ENCODE data around the gene TMEM213. TPM values are rescaled to one million over a fixed set of nuclear protein-coding genes. Genes with fewer than 3 reads are reported as not detected.

Gene TMEM213
- total RNA-seq, 1 experiment from 2014 or later: not detected

- CTCF ChIA-PET: no interaction called here
- no peaks in the 10 kb centered on the region for H3K36me3 ChIP-seq (ENCODE audit: low read depth)
- no peak for DNase-seq
- H3K4me3 ChIP-seq: no peak overlapping the region
- POLR2A ChIA-PET (ENCODE audit: unreplicated experiment): no interaction called here
- H3K4me1 ChIP-seq (replicated peaks; ENCODE audit: insufficient read depth): no peaks in the 10 kb centered on the region
- no peak overlapping the region for H3K4me2 ChIP-seq
- intact Hi-C loops (cut with micrococcal nuclease; ENCODE audit: unreplicated experiment): no loop called here
- no peaks in the 10 kb centered on the region for H3F3A ChIP-seq (ENCODE audit: insufficient read depth, low read depth)
- BruUV-seq (replicated peaks): no TSS peak
- H3K79me2 ChIP-seq (ENCODE audit: low read depth): no peaks in the 10 kb centered on the region
- no peaks in the 10 kb centered on the region for H3K9me2 ChIP-seq (ENCODE audit: insufficient read depth)
- H3K27ac ChIP-seq: no peak overlapping the region
- no peaks in the 10 kb centered on the region for H3K27me3 ChIP-seq (ENCODE audit: insufficient read depth, low read depth)
- H2AFZ ChIP-seq: no peak overlapping the region
- TF ChIP-seq EZH2 (IDR thresholded peaks at IDR 0.05; ENCODE audit: low read depth): no peak
- TF ChIP-seq CTCF (conservative IDR thresholded peaks at IDR 0.05): no peak
- H4K20me1 ChIP-seq (ENCODE audit: insufficient read depth): no peaks in the 10 kb centered on the region
- no peaks in the 10 kb centered on the region for H3K9me3 ChIP-seq (ENCODE audit: insufficient read depth, low read depth)
Observed at GRCh38 chr7:138798836-138799235, 1.0 kb downstream of the TMEM213 start.

- no peak overlapping the region for H2AFZ ChIP-seq
- ChIA-PET CTCF (no interaction called here), POLR2A (ENCODE audit: unreplicated experiment) (no interaction called here)
- no peaks in the 10 kb centered on the region for H3K79me2 ChIP-seq (ENCODE audit: low read depth)
- H3K9me3 ChIP-seq (ENCODE audit: insufficient read depth, low read depth): no peaks in the 10 kb centered on the region
- DNase-seq: no peak
- H3K27me3 ChIP-seq (ENCODE audit: insufficient read depth, low read depth): no peaks in the 10 kb centered on the region
- no peaks in the 10 kb centered on the region for H3K36me3 ChIP-seq (ENCODE audit: low read depth)
- TF ChIP-seq EZH2 (IDR thresholded peaks at IDR 0.05; ENCODE audit: low read depth): no peak
- no peak for TF ChIP-seq CTCF (conservative IDR thresholded peaks at IDR 0.05)
- H3K4me3 ChIP-seq: no peak overlapping the region
- H3K4me2 ChIP-seq: no peak overlapping the region
- intact Hi-C loops (cut with micrococcal nuclease; ENCODE audit: unreplicated experiment): no loop called here
- H3F3A ChIP-seq (ENCODE audit: insufficient read depth, low read depth): no peaks in the 10 kb centered on the region
- no peak overlapping the region for H3K27ac ChIP-seq
- H3K4me1 ChIP-seq (replicated peaks; ENCODE audit: insufficient read depth): no peaks in the 10 kb centered on the region
- no peaks in the 10 kb centered on the region for H4K20me1 ChIP-seq (ENCODE audit: insufficient read depth)
- BruUV-seq (replicated peaks): no TSS peak
- H3K9me2 ChIP-seq (ENCODE audit: insufficient read depth): no peaks in the 10 kb centered on the region
Observed at GRCh38 chr7:138799336-138800000, 1.7 kb downstream of the TMEM213 start.

- no TSS peak for BruUV-seq (replicated peaks)
Observed at GRCh38 chr7:138801256-138801655, 3.5 kb downstream of the TMEM213 start.

More at GRCh38 chr7:138801256-138801655, 3.5 kb downstream of the TMEM213 start:
- Histone ChIP-seq H3K36me3 (ENCODE audit: low read depth) (no peaks in the 10 kb centered on the region), H3K4me3 (no peak overlapping the region), H3K27me3 (ENCODE audit: insufficient read depth, low read depth) (no peaks in the 10 kb centered on the region), H3F3A (ENCODE audit: insufficient read depth, low read depth) (no peaks in the 10 kb centered on the region), H2AFZ (no peak overlapping the region), H3K79me2 (ENCODE audit: low read depth) (no peaks in the 10 kb centered on the region), H3K4me1 (replicated peaks; ENCODE audit: insufficient read depth) (no peaks in the 10 kb centered on the region), H3K9me2 (ENCODE audit: insufficient read depth) (no peaks in the 10 kb centered on the region), H3K4me2 (no peak overlapping the region), H3K27ac (no peak overlapping the region), H4K20me1 (ENCODE audit: insufficient read depth) (no peaks in the 10 kb centered on the region), H3K9me3 (ENCODE audit: insufficient read depth, low read depth) (no peaks in the 10 kb centered on the region)
- ChIA-PET POLR2A (ENCODE audit: unreplicated experiment) (interaction anchor here (0.6 kb wide), 1 partner anchor 16 kb away, joined by 4 read pairs; no protein-coding TSS in a partner anchor), CTCF (no interaction called here)
- TF ChIP-seq EZH2 (IDR thresholded peaks at IDR 0.05; ENCODE audit: low read depth) (no peak), CTCF (conservative IDR thresholded peaks at IDR 0.05) (no peak)
- DNase-seq: no peak
- intact Hi-C loops (cut with micrococcal nuclease; ENCODE audit: unreplicated experiment): no loop called here
